OCI-LY7 (cell line): ENCODE data around the gene MYO9B.

ENCODE experiments used
- CTCF ChIP-seq: fragments of 200-600 bp; sonication (generic); conservative IDR thresholded peaks from 2 replicates; pipeline ENCODE4 v1.5.1; 2014; ENCODE audit warnings: mild to moderate bottlenecking, antibody characterized with exemption, low read length, moderate library complexity, mixed read lengths
- EZH2phosphoT487 ChIP-seq: fragments of 200-600 bp; sonication (generic); IDR thresholded peaks from 2 replicates; pipeline ENCODE4 v1.6.1; 2018; ENCODE audit warnings: low read depth, borderline replicate concordance, mild to moderate bottlenecking, mixed run types, antibody characterized with exemption, low read length, moderate library complexity, mixed read lengths

DNA sequence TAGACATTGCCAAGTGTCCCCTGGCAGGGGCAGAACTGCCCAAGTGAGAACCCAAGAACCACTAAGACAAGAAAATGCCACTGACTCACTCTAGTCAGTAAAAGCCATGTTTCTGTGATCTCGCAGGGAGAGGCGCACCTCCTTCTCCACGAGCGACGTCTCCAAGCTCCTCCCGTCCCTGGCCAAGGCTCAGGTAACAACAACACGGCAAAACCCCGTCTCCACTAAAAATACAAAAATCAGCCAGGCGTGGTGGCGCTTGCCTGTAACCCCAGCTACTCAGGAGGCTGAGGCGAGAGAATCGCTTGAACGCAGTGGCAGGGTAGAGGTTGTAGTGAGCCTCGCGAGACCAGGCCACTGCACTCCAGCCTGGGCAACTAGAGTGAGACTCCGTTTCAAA, 122.1 kb downstream of the MYO9B start:
- no peak for TF ChIP-seq CTCF
- TF ChIP-seq EZH2phosphoT487, result no peak
